GM21786 (cell line): ENCODE results near the gene KERA.

Experiments used
- ATAC-seq: cut with Tn5 transposase; IDR thresholded peaks from one replicate; pipeline ENCODE4 v1.9.1; 2021; ENCODE audit not compliant: unreplicated experiment

The KERA gene

DNA sequence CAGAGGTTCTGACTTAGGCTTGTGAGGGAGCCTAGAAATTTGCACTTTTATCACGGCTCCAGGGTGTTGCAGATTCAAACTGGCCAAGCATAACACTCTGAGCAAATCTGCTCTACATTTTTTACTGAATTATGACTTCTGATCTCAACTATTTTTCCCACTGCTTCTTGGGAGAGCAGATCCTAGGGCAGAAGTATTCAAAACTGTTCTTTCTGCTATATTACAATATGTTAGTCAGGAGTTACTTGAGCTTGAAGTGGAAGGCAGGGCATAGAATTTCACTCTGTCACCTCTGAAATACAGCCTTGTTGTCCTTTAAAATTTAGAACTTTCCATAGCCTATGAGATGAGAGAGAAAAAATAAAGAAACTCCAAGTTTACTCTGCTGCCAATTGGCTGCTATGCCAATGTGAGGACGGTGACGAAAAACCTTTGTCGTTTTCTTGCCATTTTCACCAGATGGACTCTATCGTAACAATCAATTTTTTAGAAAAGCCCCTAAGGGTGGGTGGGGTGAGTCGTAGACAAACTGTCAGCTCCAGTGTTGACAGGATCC lies 16.4 kb upstream of the KERA start:
- ATAC-seq, result no peak

DNA sequence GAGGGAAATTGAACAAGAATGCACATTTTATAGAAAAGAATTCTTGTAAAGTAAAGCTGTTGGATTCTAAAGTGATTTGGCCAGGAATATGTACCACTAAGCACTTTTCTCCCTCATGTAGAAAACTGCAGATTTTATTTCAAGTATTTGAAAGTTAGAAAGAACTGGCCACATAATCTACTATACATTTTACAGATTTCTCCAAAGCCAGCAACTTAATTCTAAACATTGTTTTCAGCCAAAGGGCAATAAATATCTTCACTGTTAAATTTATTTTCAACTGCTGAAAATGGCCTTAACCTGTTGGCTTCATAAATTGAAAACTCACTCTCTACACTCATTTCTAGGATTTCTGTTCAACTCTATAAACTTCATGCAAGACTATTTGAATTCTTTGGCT lies 15.6 kb upstream of the KERA start:
- ATAC-seq, result no peak

DNA sequence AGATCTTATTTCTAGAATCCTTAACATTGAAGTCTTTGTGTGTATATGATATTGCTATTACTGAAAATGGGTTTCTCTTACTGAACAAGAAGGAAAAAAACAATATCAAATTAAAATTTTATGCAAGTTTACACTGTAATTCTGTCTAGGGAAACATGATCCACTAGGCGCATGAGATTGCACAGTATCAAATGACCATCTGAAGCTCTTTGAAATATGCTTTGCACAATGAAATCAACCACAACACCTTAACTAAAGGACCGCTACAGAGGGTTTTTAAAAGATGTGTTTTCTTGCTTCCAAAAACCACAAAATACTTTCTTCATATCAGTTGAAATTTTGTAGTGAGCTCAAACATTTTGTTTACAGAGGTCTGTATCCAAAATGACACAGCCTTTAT lies 15.1 kb upstream of the KERA start:
- ATAC-seq, result no peak

- no peak for ATAC-seq
Measured at GRCh38 chr12:91070936-91071335, 13.1 kb upstream of the KERA start.

DNA sequence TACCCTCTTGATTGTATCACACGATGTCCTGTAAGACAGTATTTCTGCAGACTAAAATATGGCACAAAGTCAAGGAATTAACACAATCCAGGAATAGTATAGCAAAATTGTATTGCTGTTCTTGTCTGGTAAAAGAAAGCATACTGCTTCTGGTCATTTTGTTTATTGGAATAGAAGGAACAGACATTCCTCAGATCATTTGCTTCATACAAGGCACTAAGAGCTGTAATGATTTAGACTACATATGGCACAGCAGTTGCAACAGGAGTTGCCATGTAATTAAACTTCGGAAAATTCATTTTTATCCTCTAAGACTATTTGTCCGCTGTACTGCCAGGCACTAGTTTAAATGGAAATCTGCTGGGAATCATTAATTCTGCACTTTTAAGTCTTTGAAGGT lies 7.6 kb upstream of the KERA start:
- ATAC-seq, result no peak

DNA sequence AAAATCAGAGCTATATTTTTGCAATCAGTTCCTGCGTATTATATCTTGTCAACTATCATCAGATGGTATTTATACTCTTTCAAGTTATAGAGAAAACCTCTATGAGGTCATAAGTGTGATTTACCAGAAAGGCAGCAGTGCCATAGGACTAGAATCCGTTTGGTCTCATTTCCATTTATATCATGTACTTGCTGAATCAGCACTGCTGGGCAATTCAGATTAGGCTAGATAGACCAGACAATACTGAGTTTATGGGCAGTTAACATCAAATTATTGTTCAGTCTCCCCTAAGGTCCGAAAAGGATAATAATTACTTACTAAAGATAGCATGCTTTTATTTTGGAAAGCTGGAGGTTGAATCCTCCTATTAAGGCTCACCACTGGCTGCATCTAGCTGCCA lies 6.8 kb upstream of the KERA start:
- no peak for ATAC-seq

DNA sequence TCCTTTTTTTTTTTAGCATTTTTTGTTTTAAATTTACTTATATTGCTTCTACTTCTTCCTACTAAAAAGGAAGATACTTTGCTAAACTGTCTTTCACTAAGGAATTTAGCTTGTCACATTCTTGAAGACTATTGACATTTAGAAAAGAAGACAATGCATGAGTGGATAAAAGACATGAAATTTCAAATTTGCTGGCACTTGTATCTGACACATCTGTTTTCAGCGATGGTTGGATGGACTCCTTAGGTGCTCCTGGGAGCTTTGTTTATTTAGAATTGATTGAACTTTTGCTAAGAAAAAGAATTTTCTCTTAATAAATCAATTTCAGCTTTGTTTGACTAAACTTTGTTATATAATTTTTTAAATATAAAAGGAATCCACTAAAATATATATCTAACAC lies 3.3 kb upstream of the KERA start:
- ATAC-seq, result no peak

DNA sequence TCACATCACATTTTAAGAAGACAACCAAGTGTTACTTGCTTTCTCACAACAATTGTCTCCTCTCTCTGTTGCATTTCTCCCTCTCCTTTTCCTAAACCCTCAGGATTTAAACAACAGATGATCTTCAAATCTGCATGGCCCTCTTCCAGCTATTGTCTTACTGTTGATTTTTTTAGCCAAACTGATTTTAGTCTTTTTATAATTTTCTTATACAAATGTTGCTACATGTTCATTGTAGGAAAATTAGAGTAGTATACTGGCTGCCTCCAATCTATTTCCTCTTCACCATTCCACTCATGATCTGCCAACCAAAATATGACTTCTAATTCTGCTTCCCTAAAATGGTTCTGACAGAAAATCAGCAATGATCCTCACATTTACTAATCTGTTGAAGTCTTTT lies 1.4 kb upstream of the KERA start:
- no peak for ATAC-seq

- ATAC-seq, result no peak
Measured at GRCh38 chr12:91058786-91059185, 962 bp upstream of the KERA start.

GRCh38 chr12:91056488-91056887 lies 1.3 kb downstream of the KERA start:
- no peak for ATAC-seq

GRCh38 chr12:91055976-91056375 lies 1.8 kb downstream of the KERA start:
- ATAC-seq, result no peak

GRCh38 chr12:91053951-91054715 lies 3.7 kb downstream of the KERA start:
- no peak for ATAC-seq

- ATAC-seq, result no peak
Measured at GRCh38 chr12:91052026-91052425, 5.8 kb downstream of the KERA start.

DNA sequence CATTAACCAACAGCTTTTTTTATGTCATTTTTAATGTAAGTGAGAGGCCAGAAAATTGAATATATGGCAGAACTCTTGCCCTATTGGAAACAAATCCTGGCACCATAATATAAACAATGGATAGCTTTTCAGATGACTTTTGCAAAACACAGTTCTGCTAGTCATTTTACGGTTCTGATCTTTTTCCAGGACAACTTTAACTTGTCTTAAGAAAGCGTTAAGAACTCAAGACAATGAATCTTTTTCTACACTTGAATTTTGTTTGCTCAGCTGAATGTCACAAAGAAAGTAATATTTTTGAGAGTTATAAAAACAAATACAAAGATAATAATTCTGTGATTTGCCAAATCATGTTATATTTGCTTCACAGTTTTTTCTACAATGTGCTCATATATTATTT lies 13.2 kb downstream of the KERA start:
- ATAC-seq, result no peak

GRCh38 chr12:91043408-91043807 lies 14.4 kb downstream of the KERA start:
- ATAC-seq, result no peak

GRCh38 chr12:91040096-91040755 lies 17.6 kb downstream of the KERA start:
- no peak for ATAC-seq

DNA sequence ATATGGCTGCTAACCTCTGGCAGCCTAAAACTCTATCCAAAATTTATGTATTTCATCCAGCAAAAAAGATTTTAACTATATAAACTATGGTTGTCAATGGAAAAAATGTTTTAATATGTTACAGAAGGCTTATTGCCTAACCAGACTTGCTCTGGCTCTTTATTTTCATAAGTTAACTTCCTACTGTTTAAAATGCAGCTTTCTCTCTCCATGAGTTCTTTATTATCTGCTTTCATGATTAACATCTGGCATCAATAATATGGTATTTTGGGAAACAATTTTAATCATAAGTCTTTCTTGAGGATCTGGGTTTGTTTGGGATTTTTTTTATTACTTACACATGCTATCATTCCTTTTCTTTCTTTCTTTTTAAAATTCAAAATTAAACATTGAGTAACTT lies 20.5 kb downstream of the KERA start:
- no peak for ATAC-seq

- no peak for ATAC-seq
Measured at GRCh38 chr12:91033251-91033650, 24.6 kb downstream of the KERA start.

DNA sequence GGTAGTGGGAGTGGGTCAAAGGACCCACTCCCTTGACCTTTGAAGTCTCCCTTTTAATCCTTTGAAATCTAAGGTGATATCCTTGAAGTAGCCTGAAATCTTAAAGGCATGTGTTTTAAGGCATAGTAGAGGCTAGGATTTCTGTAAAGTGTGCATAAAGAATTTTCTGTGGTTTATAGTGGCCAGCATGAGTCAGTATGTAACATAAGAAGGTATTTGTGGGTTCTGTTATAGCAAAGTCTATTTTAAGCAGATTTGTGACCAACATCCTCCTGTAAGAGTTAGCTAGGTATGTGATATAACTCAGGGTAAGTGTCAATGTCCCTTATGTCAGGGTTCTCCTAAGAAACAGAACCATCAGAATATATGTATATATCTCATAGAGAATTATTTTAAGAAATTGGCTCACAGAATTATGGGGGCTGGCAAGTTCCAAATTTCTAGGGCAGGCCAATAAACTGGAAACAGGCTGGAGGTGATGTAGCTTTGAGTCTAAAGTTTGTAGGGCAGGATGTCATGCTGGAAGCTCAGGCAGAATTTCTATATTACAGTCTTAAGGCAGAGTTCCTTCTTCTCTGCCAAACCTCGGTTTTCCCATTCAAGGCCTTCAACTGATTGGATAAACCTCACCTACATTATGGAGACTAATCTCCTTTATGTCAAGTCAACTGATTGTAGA lies 34.4 kb downstream of the KERA start:
- peak; percentile 65 for ATAC-seq

- ATAC-seq, result no peak
Measured at GRCh38 chr12:91021076-91021475, 36.7 kb downstream of the KERA start.

GRCh38 chr12:91019455-91019854 lies 38.4 kb downstream of the KERA start:
- no peak for ATAC-seq
